Fibroblast of skin of left biceps (primary cell): ENCODE results near the gene KCMF1.
A peak's percentile ranks its signal among the peaks of the same experiment; 100 is the strongest.

ENCODE experiments used
- DNase-seq, 2 experiments: peaks; one replicate each; pipeline ENCODE4 v3.0.0-alpha.2; 2013; ENCODE audit warnings: low read depth in 2 of 2

KCMF1 gene

GRCh38 chr2:84956334-84957297 lies 14.3 kb upstream of the KCMF1 start:
- no peak for DNase-seq

GRCh38 chr2:84957771-84958134 lies 13.2 kb upstream of the KCMF1 start:
- DNase-seq, result no peak

GRCh38 chr2:84958135-84959059 lies 12.6 kb upstream of the KCMF1 start:
- DNase-seq, result peak; percentile 74 to 75

- DNase-seq, result peak; percentile 52 to 54
Measured at GRCh38 chr2:84959095-84959565, 11.8 kb upstream of the KCMF1 start.

GRCh38 chr2:84959566-84960506 lies 11.1 kb upstream of the KCMF1 start:
- no peak for DNase-seq

GRCh38 chr2:84962917-84963316 lies 8.0 kb upstream of the KCMF1 start:
- no peak for DNase-seq

GRCh38 chr2:84963323-84963691 lies 7.7 kb upstream of the KCMF1 start:
- DNase-seq, result no peak

- DNase-seq, result no peak
Measured at GRCh38 chr2:84963692-84964405, 7.1 kb upstream of the KCMF1 start.

- DNase-seq, result no peak
Measured at GRCh38 chr2:84964406-84965191, 6.4 kb upstream of the KCMF1 start.

GRCh38 chr2:84965192-84965516 lies 5.8 kb upstream of the KCMF1 start:
- no peak for DNase-seq

GRCh38 chr2:84965827-84966226 lies 5.1 kb upstream of the KCMF1 start:
- DNase-seq, result no peak

- no peak for DNase-seq
Measured at GRCh38 chr2:84966731-84967130, 4.2 kb upstream of the KCMF1 start.

GRCh38 chr2:84969511-84970209 lies 1.3 kb upstream of the KCMF1 start:
- DNase-seq, result no peak

- no peak for DNase-seq
Measured at GRCh38 chr2:84970210-84970867, 622 bp upstream of the KCMF1 start.

GRCh38 chr2:84971510-84972206 lies 697 bp downstream of the KCMF1 start:
- DNase-seq, result no peak

- no peak for DNase-seq
Measured at GRCh38 chr2:84972207-84972783, 1.3 kb downstream of the KCMF1 start.

GRCh38 chr2:84972932-84973331 lies 2.0 kb downstream of the KCMF1 start:
- no peak for DNase-seq
